Activated CD8-positive, alpha-beta memory T cell treated with anti-CD3 and anti-CD28 coated beads for 1 hour (primary cell): Measurements from ENCODE around the gene ADGRB2.
A peak's percentile ranks its signal among the peaks of the same experiment; 100 is the strongest.

ENCODE experiments used
- DNase-seq, 2 donors: peaks; one replicate each; pipeline ENCODE4 v3.0.0-alpha.2; 2020; ENCODE audit warnings: low read depth in 1 of 2; ENCODE audit errors: extremely low read depth in 1 of 2

The ADGRB2 gene

GRCh38 chr1:31750858-31751510 is 13.2 kb downstream of the ADGRB2 start:
- DNase-seq, result no peak

- no peak for DNase-seq
Observed at GRCh38 chr1:31749785-31750735, 14.1 kb downstream of the ADGRB2 start.

- no peak for DNase-seq
Observed at GRCh38 chr1:31748365-31748764, 15.8 kb downstream of the ADGRB2 start.

GRCh38 chr1:31747304-31747703 is 16.8 kb downstream of the ADGRB2 start:
- DNase-seq, result no peak

- no peak for DNase-seq
Observed at GRCh38 chr1:31746687-31747086, 17.5 kb downstream of the ADGRB2 start.

GRCh38 chr1:31745946-31746670 is 18.0 kb downstream of the ADGRB2 start:
- DNase-seq, result no peak

- DNase-seq, result peak in 1 of 2 donors; percentile 34
Observed at GRCh38 chr1:31745096-31745945, 18.8 kb downstream of the ADGRB2 start.

- no peak for DNase-seq
Observed at GRCh38 chr1:31744165-31744888, 19.8 kb downstream of the ADGRB2 start.

GRCh38 chr1:31742462-31743212 is 21.5 kb downstream of the ADGRB2 start:
- no peak for DNase-seq

- DNase-seq, result no peak
Observed at GRCh38 chr1:31739346-31739745, 24.8 kb downstream of the ADGRB2 start.

GRCh38 chr1:31736675-31737074 is 27.5 kb downstream of the ADGRB2 start:
- no peak for DNase-seq

- DNase-seq, result no peak
Observed at GRCh38 chr1:31735571-31735970, 28.6 kb downstream of the ADGRB2 start.

- no peak for DNase-seq
Observed at GRCh38 chr1:31734582-31735107, 29.5 kb downstream of the ADGRB2 start.

GRCh38 chr1:31733389-31734219 is 30.5 kb downstream of the ADGRB2 start:
- no peak for DNase-seq

- DNase-seq, result no peak
Observed at GRCh38 chr1:31732751-31733289, 31.3 kb downstream of the ADGRB2 start.

- DNase-seq, result no peak
Observed at GRCh38 chr1:31732343-31732742, 31.8 kb downstream of the ADGRB2 start.

GRCh38 chr1:31731049-31731565 is 33.0 kb downstream of the ADGRB2 start:
- no peak for DNase-seq
